K562 (cell line): ENCODE measurements around the gene PITRM1. TPM values are rescaled to one million over a fixed set of nuclear protein-coding genes. Genes with fewer than 3 reads are reported as not detected.

Source experiments
- ATAC-seq: fragments of 200-7000 bp; cut with Tn5 transposase; 3 replicates; pipeline ENCODE4 v1.9.1; 2020; ENCODE audit warnings: moderate library complexity
- BruUV-seq: library from RNA; stranded (reverse); fragments of 400-500 nt; replicated peaks from 2 replicates; lab custom pipeline; 2021; lab: Mats Ljungman, UMichigan
- CTCF ChIA-PET: fragments of 300-600 bp; formaldehyde crosslinking; extraction: SDS; loops from one replicate; lab custom pipeline; 2021; ENCODE audit warnings: low intra/inter-chr PET ratio; lab: Yijun Ruan, JAX
- POLR2A ChIA-PET: fragments of 300-600, 350-650 bp; sonication (Branson Sonifier 250); formaldehyde crosslinking; extraction: SDS; loops from one replicate; lab custom pipeline; 2021; ENCODE audit warnings: antibody characterized with exemption, inconsistent platforms; lab: Yijun Ruan, JAX
- DNase-seq, 4 experiments: peaks; one replicate each; pipeline versions ENCODE4 v3.0.0 to v3.0.0-alpha.2; 2011 to 2018; ENCODE audit warnings: low spot score in 3 of 4, mixed read lengths in 3 of 4; ENCODE audit errors: extremely low read depth in 1 of 4
- FAIRE-seq: peaks from 2 replicates; lab custom pipeline; 2011; peaks lifted over from hg19 to GRCh38; lab: Jason Lieb, UNC
- H2AFZ ChIP-seq: 2 replicates; pipeline ENCODE4 v1.6.0; 2011; ENCODE audit warnings: low read depth, low read length, control low read depth, inconsistent platforms
- H3K27ac ChIP-seq: fragments of 200-600 bp; 3 replicates; pipeline ENCODE4 v1.8.0; 2011; ENCODE audit warnings: low read depth, mild to moderate bottlenecking, control low read depth, inconsistent platforms, low read length, moderate library complexity, mixed read lengths; ENCODE audit errors: extremely low read depth
- H3K27me3 ChIP-seq, 2 experiments: fragments of 300-600 bp in 1 of 2; 2 replicates in 1 of 2; 3 replicates in 1 of 2; pipeline versions ENCODE4 v1.6.0 to v1.8.0; 2011; ENCODE audit warnings: inconsistent platforms in 2 of 2, low read length in 2 of 2, mild to moderate bottlenecking in 1 of 2, mixed read lengths in 1 of 2, moderate library complexity in 1 of 2; ENCODE audit not compliant: control insufficient read depth in 2 of 2, insufficient read depth in 2 of 2
- H3K36me3 ChIP-seq: fragments of 300-600 bp; 3 replicates; pipeline ENCODE4 v1.8.0; 2011; ENCODE audit warnings: mild to moderate bottlenecking, low read length, inconsistent platforms; ENCODE audit not compliant: control insufficient read depth, insufficient read depth
- H3K4me1 ChIP-seq, 2 experiments: fragments of 200-600 bp in 1 of 2; replicated peaks in 1 of 2; 2 replicates in 1 of 2; 3 replicates in 1 of 2; pipeline versions ENCODE4 v1.5.1 to v1.8.0; 2011; ENCODE audit warnings: inconsistent platforms in 2 of 2, low read length in 2 of 2, mild to moderate bottlenecking in 1 of 2, mixed read lengths in 1 of 2, moderate library complexity in 1 of 2; ENCODE audit not compliant: control insufficient read depth in 2 of 2, insufficient read depth in 2 of 2
- H3K4me2 ChIP-seq: 2 replicates; pipeline ENCODE4 v1.6.1; 2011; ENCODE audit warnings: low read length, control low read depth, inconsistent platforms, mixed read lengths; ENCODE audit not compliant: insufficient read depth
- H3K4me3 ChIP-seq: fragments of 200-600 bp; sonication (generic), shearing (Covaris generic); 2 replicates; pipeline ENCODE4 v1.5.1; 2016; ENCODE audit warnings: control low read depth, inconsistent platforms
- H3K79me2 ChIP-seq: fragments of 200-600 bp; 3 replicates; pipeline ENCODE4 v1.8.0; 2011; ENCODE audit warnings: low read length, inconsistent platforms; ENCODE audit not compliant: control insufficient read depth, insufficient read depth
- H3K9ac ChIP-seq, 2 experiments: 2 replicates each; pipeline versions ENCODE4 v1.6.0 to v1.6.1; 2011; ENCODE audit warnings: low read depth in 2 of 2, low read length in 2 of 2, control low read depth in 1 of 2, inconsistent platforms in 1 of 2, mild to moderate bottlenecking in 1 of 2, mixed read lengths in 1 of 2; ENCODE audit not compliant: insufficient read depth in 1 of 2
- H3K9me1 ChIP-seq: one replicate; pipeline ENCODE4 v1.6.0; 2011; ENCODE audit warnings: inconsistent platforms, mild to moderate bottlenecking, low read length, moderate library complexity; ENCODE audit not compliant: control insufficient read depth, insufficient read depth
- H3K9me3 ChIP-seq: replicated peaks from 2 replicates; pipeline ENCODE4 v1.5.1; 2011; ENCODE audit warnings: low read depth, low read length, inconsistent platforms; ENCODE audit not compliant: control insufficient read depth, insufficient read depth
- H4K20me1 ChIP-seq: replicated peaks from 2 replicates; pipeline ENCODE4 v1.6.1; 2011; ENCODE audit warnings: low read length, inconsistent platforms, mixed read lengths; ENCODE audit not compliant: control insufficient read depth, insufficient read depth
- CSDE1 ChIP-seq, 2 experiments: fragments of 450-650 bp; IDR thresholded peaks; 2 replicates each; pipeline ENCODE4 v1.6.1; 2016; ENCODE audit warnings: mild to moderate bottlenecking in 1 of 2
- DDX20 ChIP-seq: fragments of 450-650 bp; IDR thresholded peaks from 2 replicates; pipeline ENCODE4 v1.6.1; 2016; ENCODE audit warnings: missing genetic modification characterization, low read depth, mild to moderate bottlenecking, missing compliant biosample characterization, moderate library complexity
- GTF3C2 ChIP-seq: IDR thresholded peaks from 3 replicates; pipeline ENCODE4 v1.6.1; 2011; ENCODE audit warnings: borderline replicate concordance, mild to moderate bottlenecking, moderate library complexity; ENCODE audit not compliant: insufficient read length; ENCODE audit errors: extremely low read depth
- HDAC6 ChIP-seq: IDR thresholded peaks from 2 replicates; pipeline ENCODE4 v1.6.1; 2012; ENCODE audit warnings: low read depth, mild to moderate bottlenecking, control low read depth, inconsistent platforms, low read length, moderate library complexity
- IRF1 ChIP-seq: sonication (generic); formaldehyde crosslinking; IDR thresholded peaks from 2 replicates; pipeline ENCODE4 v1.8.0; 2022; ENCODE audit warnings: missing genetic modification reagents, mild to moderate bottlenecking, borderline replicate concordance
- JUNB ChIP-seq: fragments of 450-650 bp; formaldehyde crosslinking; conservative IDR thresholded peaks from 2 replicates; pipeline ENCODE4 v1.4.0; 2020; ENCODE audit warnings: mild to moderate bottlenecking
- KAT2B ChIP-seq: IDR thresholded peaks from one replicate; pipeline ENCODE4 v1.6.1; 2012; ENCODE audit warnings: low read depth, mild to moderate bottlenecking, control low read depth, inconsistent platforms, low read length, moderate library complexity
- PBX2 ChIP-seq, 2 experiments: IDR thresholded peaks in 1 of 2; conservative IDR thresholded peaks in 1 of 2; 2 replicates each; pipeline ENCODE4 v1.6.1; 2016; ENCODE audit warnings: low read depth in 2 of 2, mild to moderate bottlenecking in 1 of 2, missing compliant biosample characterization in 1 of 2, missing genetic modification characterization in 1 of 2, moderate library complexity in 1 of 2
- PCBP2 ChIP-seq: fragments of 200-400 bp; formaldehyde crosslinking; IDR thresholded peaks from 2 replicates; pipeline ENCODE4 v1.6.1; 2018; ENCODE audit warnings: low read length, low read depth, mild to moderate bottlenecking, moderate library complexity; ENCODE audit not compliant: poor library complexity, severe bottlenecking
- ZBTB17 ChIP-seq: fragments of 450-650 bp; formaldehyde crosslinking; IDR thresholded peaks from 2 replicates; pipeline ENCODE4 v1.4.0; 2020; ENCODE audit warnings: mild to moderate bottlenecking
- ZNF134 ChIP-seq: fragments of 250-450 bp; sonication (Bioruptor Pico); conservative IDR thresholded peaks from 2 replicates; pipeline ENCODE4 v1.4.0; 2020
- ZNF277 ChIP-seq: fragments of 250-450 bp; sonication (Bioruptor Pico); IDR thresholded peaks from 2 replicates; pipeline ENCODE4 v1.8.0; 2022; ENCODE audit warnings: inconsistent platforms, mild to moderate bottlenecking, moderate library complexity, borderline replicate concordance
- ZNF589 ChIP-seq: fragments of 200-800 bp; sonication (Bioruptor generic); IDR thresholded peaks from 2 replicates; pipeline ENCODE4 v1.6.1; 2016; ENCODE audit warnings: low read depth, missing genetic modification characterization, missing compliant biosample characterization
- WGBS: fragments of 100-300 bp; shearing (Covaris generic); methylation state at CpG from one replicate; pipeline ENCODE4 v1.1.6; 2016; ENCODE audit warnings: low coverage, mixed read lengths; ENCODE audit not compliant: insufficient coverage; ENCODE audit errors: missing lambda C conversion rate; 5-methylcytosine and 5-hydroxymethylcytosine counted together
- in situ Hi-C: fragments of 300-500 bp; cut with MboI; formaldehyde crosslinking; loops from 4 replicates; pipeline ENCODE4 v1.15.0; 2018; ENCODE audit warnings: inconsistent platforms, mixed read lengths
- intact Hi-C: fragments of 100-400 bp; cut with micrococcal nuclease; formaldehyde crosslinking; loops from 2 replicates; pipeline ENCODE4 v1.14.2; 2022
- polyA plus RNA-seq, 8 experiments: library from polyadenylated mRNA; depleted of rRNA in 4 of 8; stranded (reverse) in 5 of 8; unstranded in 3 of 8; fragments of >200 nt; fragmentation: Nextera tagmentation in 2 of 8; fragmentation: Illumina TruSeq in 1 of 8; extraction: Ambion mirVana in 2 of 8; extraction: Trizol in 1 of 8; gene quantifications; 2 replicates each; pipeline versions ENCODE4 v1.2.1 to v1.2.3, GENCODE V29; 2011 to 2014; ENCODE audit warnings: inconsistent platforms in 1 of 8, missing spikeins in 1 of 8
- total RNA-seq, 7 experiments: library from RNA; depleted of rRNA in 6 of 7; stranded (reverse); fragments of >200 nt in 6 of 7; fragmentation: Illumina TruSeq in 2 of 7; extraction: Trizol in 2 of 7; gene quantifications; 2 replicates each; pipeline versions ENCODE4 v1.2.1 to v1.2.3, GENCODE V29; 2011 to 2021; ENCODE audit warnings: low replicate concordance in 1 of 7

PITRM1 gene
- total and polyA plus RNA-seq, 9 of the 15 experiments (the other 6 are each of a cell fraction or from before 2014, with no cell fraction given): 21.1 to 70.4 (median 39.7) TPM

GRCh38 chr10:3154666-3155065, 17.9 kb downstream of the PITRM1 start:
- in situ Hi-C loops: no loop called here
- Histone ChIP-seq H3K27ac (no peak overlapping the region), H3K9me3 (no peaks in the 10 kb centered on the region), H3K4me3 (no peak overlapping the region), H3K36me3 (peaks cover 82% of the 10 kb centered on the region), H2AFZ (no peak overlapping the region), H3K4me2 (no peak overlapping the region), H3K9me1 (no peaks in the 10 kb centered on the region), H4K20me1 (no peaks in the 10 kb centered on the region), H3K9ac (peak overlapping the region in 1 of 2 experiments; percentile 42; a peak in 1 of 4 replicates), H3K27me3 (no peaks in the 10 kb centered on the region), H3K4me1 (no peaks in the 10 kb centered on the region), H3K79me2 (no peaks in the 10 kb centered on the region)
- ChIA-PET POLR2A (interaction anchor here (0.6 kb wide), 1 partner anchor 582 kb away, joined by 3 read pairs; no protein-coding TSS in a partner anchor), CTCF (no interaction called here)
- no peak for FAIRE-seq
- ATAC-seq: no peak
- WGBS: 92% methylated on average over 7 of the region's 10 CpGs
- no TSS peak for BruUV-seq
- no peak for DNase-seq
- intact Hi-C loops: no loop called here
- TF ChIP-seq DDX20 (tag) (no peak), ZBTB17 (CRISPR knock-in tag) (no peak), ZNF589 (CRISPR knock-in tag) (no peak), HDAC6 (no peak), PBX2 (CRISPR knock-in tag; IDR thresholded peaks at IDR 0.05; ENCODE audit: low read depth) (no peak), PBX2 (tag; conservative IDR thresholded peaks at IDR 0.05; ENCODE audit: low read depth) (no peak), ZNF277 (CRISPR knock-in tag) (no peak), GTF3C2 (no peak), JUNB (CRISPR knock-in tag) (no peak), CSDE1 (IDR thresholded peaks at IDR 0.05) (no peak), KAT2B (no peak), ZNF134 (CRISPR knock-in tag) (no peak), IRF1 (no peak), PCBP2 (no peak)
- TF ChIP-seq, all 486 proteins: peak for 0
